H9 (cell line): ENCODE measurements around the gene PLEKHA5. TPM values are rescaled to one million over a fixed set of nuclear protein-coding genes. Genes with fewer than 3 reads are reported as not detected.

ENCODE experiments used
- DNase-seq: peaks from one replicate; pipeline ENCODE4 v3.0.0-alpha.2; 2017
- H2AFZ ChIP-seq: one replicate; pipeline ENCODE4 v1.6.1; 2013; ENCODE audit warnings: mild to moderate bottlenecking, low read length, control low read depth, moderate library complexity
- H2AK5ac ChIP-seq: 2 replicates; pipeline ENCODE4 v1.6.1; 2013; ENCODE audit warnings: low read length, control low read depth, mixed read lengths; ENCODE audit not compliant: insufficient read length
- H2BK120ac ChIP-seq: one replicate; pipeline ENCODE4 v1.6.1; 2013; ENCODE audit warnings: low read depth, mild to moderate bottlenecking, low read length, control low read depth, inconsistent platforms; ENCODE audit not compliant: poor library complexity, severe bottlenecking
- H2BK12ac ChIP-seq: 2 replicates; pipeline ENCODE4 v1.6.1; 2013; ENCODE audit warnings: low read length, control low read depth, mixed read lengths, low read depth; ENCODE audit not compliant: insufficient read length
- H2BK15ac ChIP-seq: 2 replicates; pipeline ENCODE4 v1.6.1; 2013; ENCODE audit warnings: low read depth, low read length, control low read depth
- H2BK20ac ChIP-seq: one replicate; pipeline ENCODE4 v1.6.1; 2013; ENCODE audit warnings: low read depth, mild to moderate bottlenecking, low read length, control low read depth, inconsistent platforms; ENCODE audit not compliant: poor library complexity, severe bottlenecking
- H2BK5ac ChIP-seq: 2 replicates; pipeline ENCODE4 v1.6.1; 2013; ENCODE audit warnings: low read length, control low read depth, mixed read lengths; ENCODE audit not compliant: insufficient read length
- H3K14ac ChIP-seq: 2 replicates; pipeline ENCODE4 v1.6.1; 2013; ENCODE audit warnings: low read length, control low read depth; ENCODE audit not compliant: insufficient read depth
- H3K18ac ChIP-seq: 2 replicates; pipeline ENCODE4 v1.6.1; 2013; ENCODE audit warnings: low read depth, mild to moderate bottlenecking, mixed read lengths, low read length, control low read depth; ENCODE audit not compliant: insufficient read length
- H3K23ac ChIP-seq: 2 replicates; pipeline ENCODE4 v1.6.1; 2013; ENCODE audit warnings: low read length, control low read depth, mixed read lengths, low read depth; ENCODE audit not compliant: insufficient read length
- H3K23me2 ChIP-seq: 2 replicates; pipeline ENCODE4 v1.6.1; 2013; ENCODE audit warnings: low read depth, mild to moderate bottlenecking, mixed read lengths, low read length, control low read depth; ENCODE audit not compliant: insufficient read length, poor library complexity, severe bottlenecking
- H3K27ac ChIP-seq: 2 replicates; pipeline ENCODE4 v1.5.1; 2013; ENCODE audit warnings: low read length, control low read depth, mixed read lengths, low read depth; ENCODE audit not compliant: insufficient read length
- H3K27me3 ChIP-seq: 2 replicates; pipeline ENCODE4 v1.6.1; 2013; ENCODE audit warnings: low read length, control low read depth, inconsistent platforms; ENCODE audit not compliant: insufficient read depth
- H3K4ac ChIP-seq: 2 replicates; pipeline ENCODE4 v1.6.1; 2013; ENCODE audit warnings: low read depth, mild to moderate bottlenecking, control low read depth, inconsistent platforms, low read length, moderate library complexity
- H3K4me1 ChIP-seq: 2 replicates; pipeline ENCODE4 v1.6.1; 2013; ENCODE audit warnings: low read length, control low read depth, inconsistent platforms; ENCODE audit not compliant: insufficient read depth
- H3K4me2 ChIP-seq: 2 replicates; pipeline ENCODE4 v1.6.1; 2013; ENCODE audit warnings: low read length, control low read depth, mixed read lengths; ENCODE audit not compliant: insufficient read length, insufficient read depth
- H3K56ac ChIP-seq: 2 replicates; pipeline ENCODE4 v1.6.1; 2013; ENCODE audit warnings: low read depth, mild to moderate bottlenecking, mixed read lengths, low read length, control low read depth; ENCODE audit not compliant: insufficient read length
- H3K79me1 ChIP-seq: 2 replicates; pipeline ENCODE4 v1.6.1; 2013; ENCODE audit warnings: low read depth, mild to moderate bottlenecking, moderate library complexity, low read length, control low read depth, inconsistent platforms; ENCODE audit not compliant: insufficient read depth, poor library complexity, severe bottlenecking
- H3K79me2 ChIP-seq: 2 replicates; pipeline ENCODE4 v1.6.1; 2013; ENCODE audit warnings: low read length, control low read depth, inconsistent platforms; ENCODE audit not compliant: insufficient read depth
- H3K9ac ChIP-seq: 2 replicates; pipeline ENCODE4 v1.6.1; 2013; ENCODE audit warnings: low read length, control low read depth, mixed read lengths; ENCODE audit not compliant: insufficient read length; ENCODE audit errors: extremely low read depth
- H3K9me3 ChIP-seq: one replicate; pipeline ENCODE4 v1.6.1; 2013; ENCODE audit warnings: low read depth, low read length, inconsistent platforms; ENCODE audit not compliant: control insufficient read depth
- H3T11ph ChIP-seq: one replicate; pipeline ENCODE4 v1.6.1; 2013; ENCODE audit warnings: mild to moderate bottlenecking, low read length, control low read depth, inconsistent platforms
- H4K20me1 ChIP-seq: one replicate; pipeline ENCODE4 v1.6.1; 2013; ENCODE audit not compliant: control insufficient read depth, insufficient read length, insufficient read depth
- H4K5ac ChIP-seq: 2 replicates; pipeline ENCODE4 v1.6.1; 2013; ENCODE audit warnings: low read depth, mild to moderate bottlenecking, mixed read lengths, low read length, control low read depth; ENCODE audit not compliant: insufficient read length
- H4K8ac ChIP-seq: replicated peaks from 2 replicates; pipeline ENCODE4 v1.6.1; 2013; ENCODE audit warnings: low read length, control low read depth, mixed read lengths, low read depth; ENCODE audit not compliant: insufficient read length
- H4K91ac ChIP-seq: 2 replicates; pipeline ENCODE4 v1.6.1; 2013; ENCODE audit warnings: low read depth, mild to moderate bottlenecking, moderate library complexity, mixed read lengths, low read length, control low read depth; ENCODE audit not compliant: insufficient read length
- H3K27ac Mint-ChIP-seq, 3 experiments: 2 replicates in 2 of 3; 3 replicates in 1 of 3; pipeline ENCODE4 v1.8.0; 2020 to 2021; ENCODE audit warnings: mixed read lengths in 3 of 3, mild to moderate bottlenecking in 1 of 3, moderate library complexity in 1 of 3
- H3K27me3 Mint-ChIP-seq: 2 replicates; pipeline ENCODE4 v1.8.0; 2021; ENCODE audit warnings: low read depth, mild to moderate bottlenecking, moderate library complexity, mixed read lengths
- H3K36me3 Mint-ChIP-seq, 3 experiments: 2 replicates in 2 of 3; 3 replicates in 1 of 3; pipeline ENCODE4 v1.8.0; 2020 to 2021; ENCODE audit warnings: low read depth in 3 of 3, mixed read lengths in 3 of 3; ENCODE audit not compliant: insufficient read depth in 1 of 3
- H3K4me1 Mint-ChIP-seq, 2 experiments: 2 replicates each; pipeline ENCODE4 v1.8.0; 2020; ENCODE audit warnings: mixed read lengths in 2 of 2
- H3K4me3 Mint-ChIP-seq, 2 experiments: 2 replicates in 1 of 2; 3 replicates in 1 of 2; pipeline ENCODE4 v1.8.0; 2020 to 2021; ENCODE audit warnings: mild to moderate bottlenecking in 2 of 2, mixed read lengths in 2 of 2, moderate library complexity in 1 of 2
- H3K9me3 Mint-ChIP-seq, 2 experiments: 2 replicates in 1 of 2; 3 replicates in 1 of 2; pipeline ENCODE4 v1.8.0; 2020; ENCODE audit warnings: mild to moderate bottlenecking in 2 of 2, mixed read lengths in 2 of 2, moderate library complexity in 1 of 2
- CTCF ChIP-seq: fragments of 200-600 bp; sonication (generic); conservative IDR thresholded peaks from 3 replicates; pipeline ENCODE4 v1.8.0; 2021; ENCODE audit warnings: antibody characterized with exemption, mild to moderate bottlenecking
- whole genome bisulfite sequencing: extraction: QIAGEN DNeasy Blood & Tissue Kit; methylation state at CpG from one replicate; pipeline ENCODE4 v1.1.7; 2013; ENCODE audit warnings: missing lambda C conversion rate, low lambda C conversion rate, mixed read lengths; ENCODE audit not compliant: insufficient read length; ENCODE audit errors: extremely low coverage; 5-methylcytosine and 5-hydroxymethylcytosine counted together
- total RNA-seq: library from RNA; stranded (reverse); gene quantifications from 2 replicates; pipeline ENCODE4 v1.2.1, GENCODE V29; 2021

Gene PLEKHA5
- total RNA-seq, 1 experiment from 2014 or later: 86.7 TPM

- no peak overlapping the region for H4K91ac ChIP-seq
- no peak overlapping the region for H3K18ac ChIP-seq
- peaks cover 19 to 22% of the 10 kb centered on the region in 2 experiments for H3K4me1 Mint-ChIP-seq
- no peaks in the 10 kb centered on the region for H3K23me2 ChIP-seq
- no peak overlapping the region for H2AK5ac ChIP-seq
- H3T11ph ChIP-seq: no peak overlapping the region
- H2BK5ac ChIP-seq: no peak overlapping the region
- H3K4me2 ChIP-seq: no peak overlapping the region
- H3K9me3 ChIP-seq: no peaks in the 10 kb centered on the region
- TF ChIP-seq CTCF: no peak
- no CpG with 5 or more reads among the region's 5 CpGs for WGBS
- H2AFZ ChIP-seq: no peak overlapping the region
- no peak overlapping the region for H2BK12ac ChIP-seq
- no peak for DNase-seq
- H3K27ac Mint-ChIP-seq: peak overlapping the region in 2 of 3 experiments; percentile 85 to 90; a peak in 4 of 7 replicates
- no peaks in the 10 kb centered on the region for H3K4me1 ChIP-seq
- H3K4me3 Mint-ChIP-seq: no peak overlapping the region
- no peaks in the 10 kb centered on the region for H3K27me3 Mint-ChIP-seq
- H3K9me3 Mint-ChIP-seq: no peaks in the 10 kb centered on the region
- no peak overlapping the region for H2BK15ac ChIP-seq
- H3K27ac ChIP-seq: no peak overlapping the region
- no peak overlapping the region for H3K14ac ChIP-seq
- no peak overlapping the region for H3K4ac ChIP-seq
- no peak overlapping the region for H2BK20ac ChIP-seq
- no peak overlapping the region for H2BK120ac ChIP-seq
- no peak overlapping the region for H3K56ac ChIP-seq
- peaks cover 8% of the 10 kb centered on the region; the same call in 1 of the 2 replicates for H3K79me2 ChIP-seq
- H4K8ac ChIP-seq: no peak overlapping the region
- H4K5ac ChIP-seq: no peak overlapping the region
- H3K36me3 Mint-ChIP-seq: peaks cover 3 to 20% (median 20%) of the 10 kb centered on the region in 3 experiments; a peak in 6 of 7 replicates
- H3K79me1 ChIP-seq: no peaks in the 10 kb centered on the region
- H3K23ac ChIP-seq: no peak overlapping the region
- H4K20me1 ChIP-seq: no peaks in the 10 kb centered on the region
- H3K27me3 ChIP-seq: no peaks in the 10 kb centered on the region
- H3K9ac ChIP-seq: no peak overlapping the region
Measured at GRCh38 chr12:19155981-19156734, 26.6 kb downstream of the PLEKHA5 start.
